Stomach (tissue), 4 donors: Measurements from ENCODE around the gene VGLL4.

Source experiments
- CTCF ChIP-seq, 7 experiments: fragments of 450-650 bp in 4 of 7; fragments of 200-600 bp in 3 of 7; sonication (generic) in 3 of 7; IDR thresholded peaks; one replicate each; pipeline ENCODE4 v1.5.1; 2016 to 2019; ENCODE audit warnings: antibody characterized with exemption in 7 of 7, control low read depth in 2 of 7, mild to moderate bottlenecking in 1 of 7
- EP300 ChIP-seq: sonication (generic); formaldehyde crosslinking; IDR thresholded peaks from one replicate; pipeline ENCODE4 v1.6.1; 2017; ENCODE audit warnings: antibody characterized with exemption
- POLR2A ChIP-seq, 4 donors: fragments of 450-650 bp; IDR thresholded peaks; one replicate each; pipeline ENCODE4 v1.6.1; 2016; ENCODE audit warnings: antibody characterized with exemption in 4 of 4, control low read depth in 2 of 4, mild to moderate bottlenecking in 1 of 4, moderate library complexity in 1 of 4
- POLR2AphosphoS5 ChIP-seq, 3 donors: sonication (generic); formaldehyde crosslinking; IDR thresholded peaks; one replicate each; pipeline ENCODE4 v1.6.1; 2016; ENCODE audit warnings: antibody characterized with exemption in 3 of 3

GRCh38 chr3:11558918-11559815 is 84.5 kb downstream of the VGLL4 start:
- TF ChIP-seq POLR2AphosphoS5 (IDR thresholded peaks at IDR 0.05) (no peak), CTCF (IDR thresholded peaks at IDR 0.05) (no peak), POLR2A (IDR thresholded peaks at IDR 0.05) (no peak), EP300 (no peak)
